HFFc6 (cell line): ENCODE data around the gene ICAM2. TPM values are rescaled to one million over a fixed set of nuclear protein-coding genes. Genes with fewer than 3 reads are reported as not detected.

Source experiments
- DNase-seq: peaks from one replicate; pipeline ENCODE4 v3.0.0-alpha.2; 2018
- H3K27ac Mint-ChIP-seq: 2 replicates; pipeline ENCODE4 v1.8.0; 2020; ENCODE audit warnings: mild to moderate bottlenecking, mixed read lengths
- H3K27me3 Mint-ChIP-seq: 2 replicates; pipeline ENCODE4 v1.8.0; 2021; ENCODE audit warnings: mild to moderate bottlenecking, moderate library complexity, mixed read lengths; ENCODE audit not compliant: insufficient read depth
- H3K36me3 Mint-ChIP-seq: 2 replicates; pipeline ENCODE4 v1.8.0; 2021; ENCODE audit warnings: low read depth, mixed read lengths
- H3K4me1 Mint-ChIP-seq: 2 replicates; pipeline ENCODE4 v1.8.0; 2020; ENCODE audit warnings: low read depth, mixed read lengths
- H3K4me3 Mint-ChIP-seq: 2 replicates; pipeline ENCODE4 v1.8.0; 2020; ENCODE audit warnings: mild to moderate bottlenecking, moderate library complexity, mixed read lengths
- H3K9me3 Mint-ChIP-seq: 2 replicates; pipeline ENCODE4 v1.8.0; 2020; ENCODE audit warnings: mild to moderate bottlenecking, mixed read lengths
- total RNA-seq, 6 experiments: library from RNA; stranded (reverse); fragmentation: NEBNext Ultra II Directional; extraction: Animal tissue kit (Norgen Biotek cat#: 25700); gene quantifications; 2 replicates in 1 of 6; 3 replicates in 5 of 6; pipeline ENCODE4 v1.2.3, GENCODE V29; 2021
- TF ChIP-seq, protein P1 (sequence below): fragments of 200-600 bp; sonication (generic); IDR thresholded peaks from 2 replicates; pipeline ENCODE4 v1.5.0; 2021; ENCODE audit warnings: antibody characterized with exemption, mild to moderate bottlenecking

ICAM2 gene
- total RNA-seq, 6 experiments from 2014 or later: 0.91 to 2.5 (median 1.3) TPM

DNA sequence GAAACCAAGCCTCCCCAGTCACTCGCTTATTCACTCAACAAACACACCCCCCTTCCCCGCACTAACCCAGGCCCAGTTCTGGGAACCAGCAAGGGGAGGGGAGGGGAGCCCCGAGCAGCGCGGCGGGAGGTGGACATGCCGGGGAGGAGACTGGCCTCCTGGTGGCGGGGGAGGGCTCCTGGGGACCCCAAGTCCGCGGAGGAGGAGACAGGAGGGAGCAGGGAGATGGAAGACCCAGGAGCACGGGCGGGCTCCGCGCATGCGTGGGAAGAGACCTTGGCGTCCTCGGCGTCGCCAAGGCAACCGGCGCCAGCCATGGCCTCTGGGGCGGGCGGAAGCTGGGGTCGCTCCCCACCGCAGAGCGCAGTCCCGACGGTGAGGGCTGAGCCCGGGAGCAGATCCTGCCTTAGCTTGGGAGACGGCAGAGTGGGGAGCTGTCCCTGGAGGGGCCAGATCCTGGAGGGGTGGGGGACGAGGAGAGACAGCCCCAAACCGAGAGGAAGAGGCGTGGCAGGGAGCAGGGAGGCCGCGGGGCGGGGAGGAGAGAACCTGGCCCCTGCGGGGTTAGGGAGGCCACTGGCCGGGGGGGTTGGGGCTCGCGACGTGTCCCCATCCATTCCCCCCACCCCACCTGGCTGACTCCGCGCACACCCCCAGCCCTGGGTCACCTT lies 22.2 kb downstream of the ICAM2 start, which contains the start of gene PRR29:
TSS of gene PRR29 (plus strand) at position 302 of the 671 bp plus-strand sequence. CDS start at position 316, 14 bp downstream.
- peak; percentile 13 for DNase-seq
- TF ChIP-seq, protein P1, sequence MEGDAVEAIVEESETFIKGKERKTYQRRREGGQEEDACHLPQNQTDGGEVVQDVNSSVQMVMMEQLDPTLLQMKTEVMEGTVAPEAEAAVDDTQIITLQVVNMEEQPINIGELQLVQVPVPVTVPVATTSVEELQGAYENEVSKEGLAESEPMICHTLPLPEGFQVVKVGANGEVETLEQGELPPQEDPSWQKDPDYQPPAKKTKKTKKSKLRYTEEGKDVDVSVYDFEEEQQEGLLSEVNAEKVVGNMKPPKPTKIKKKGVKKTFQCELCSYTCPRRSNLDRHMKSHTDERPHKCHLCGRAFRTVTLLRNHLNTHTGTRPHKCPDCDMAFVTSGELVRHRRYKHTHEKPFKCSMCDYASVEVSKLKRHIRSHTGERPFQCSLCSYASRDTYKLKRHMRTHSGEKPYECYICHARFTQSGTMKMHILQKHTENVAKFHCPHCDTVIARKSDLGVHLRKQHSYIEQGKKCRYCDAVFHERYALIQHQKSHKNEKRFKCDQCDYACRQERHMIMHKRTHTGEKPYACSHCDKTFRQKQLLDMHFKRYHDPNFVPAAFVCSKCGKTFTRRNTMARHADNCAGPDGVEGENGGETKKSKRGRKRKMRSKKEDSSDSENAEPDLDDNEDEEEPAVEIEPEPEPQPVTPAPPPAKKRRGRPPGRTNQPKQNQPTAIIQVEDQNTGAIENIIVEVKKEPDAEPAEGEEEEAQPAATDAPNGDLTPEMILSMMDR: no peak
- Mint-ChIP-seq H3K27ac (no peak within 1 kb of the TSS), H3K4me3 (peak within 1 kb of the TSS; percentile 75), H3K27me3 (peaks cover 38% of the 10 kb centered on the region), H3K36me3 (no peaks in the 10 kb centered on the region), H3K4me1 (no peaks in the 10 kb centered on the region), H3K9me3 (no peaks in the 10 kb centered on the region)

DNA sequence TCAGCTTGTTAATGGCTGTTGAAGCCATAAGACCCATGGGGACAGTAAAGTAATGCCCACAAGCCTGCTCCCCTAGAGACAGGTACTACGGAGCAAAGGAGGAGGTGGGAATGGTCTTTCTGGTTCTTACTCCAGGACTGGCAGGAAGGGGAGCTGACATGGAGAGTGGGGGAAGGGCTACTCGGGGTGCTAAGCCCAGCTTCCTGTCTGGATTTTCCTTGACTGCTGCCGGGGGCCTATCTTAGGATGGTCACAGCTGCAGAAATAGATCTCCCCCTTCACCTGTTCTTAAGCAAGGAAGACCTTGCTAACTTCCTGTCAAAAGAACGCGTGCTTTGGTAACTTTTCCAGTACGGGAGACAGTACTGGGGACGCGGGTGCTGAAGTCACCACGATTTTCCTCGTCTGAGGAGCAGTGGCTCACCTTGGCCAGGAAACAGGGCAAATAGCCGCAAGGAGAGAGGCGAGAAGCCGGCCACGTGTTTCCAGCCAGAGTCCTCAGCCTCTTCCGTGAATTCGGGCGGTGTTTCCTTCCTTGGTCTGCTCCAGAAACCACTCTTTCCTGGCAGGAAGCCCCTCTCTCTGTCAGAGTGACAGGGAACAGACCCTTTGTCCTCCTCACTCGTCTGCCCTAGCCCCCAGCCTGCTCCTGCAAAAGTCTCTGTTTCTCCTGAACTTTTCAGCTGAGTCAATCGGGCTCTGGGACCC lies 22.9 kb downstream of the ICAM2 start:
- Mint-ChIP-seq H3K4me3 (peak overlapping the region; percentile 75; the same call in 1 of the 2 replicates), H3K4me1 (no peaks in the 10 kb centered on the region), H3K27ac (no peak overlapping the region), H3K36me3 (no peaks in the 10 kb centered on the region), H3K27me3 (peaks cover 41% of the 10 kb centered on the region), H3K9me3 (no peaks in the 10 kb centered on the region)
- DNase-seq: no peak
- TF ChIP-seq, protein P1: no peak

DNA sequence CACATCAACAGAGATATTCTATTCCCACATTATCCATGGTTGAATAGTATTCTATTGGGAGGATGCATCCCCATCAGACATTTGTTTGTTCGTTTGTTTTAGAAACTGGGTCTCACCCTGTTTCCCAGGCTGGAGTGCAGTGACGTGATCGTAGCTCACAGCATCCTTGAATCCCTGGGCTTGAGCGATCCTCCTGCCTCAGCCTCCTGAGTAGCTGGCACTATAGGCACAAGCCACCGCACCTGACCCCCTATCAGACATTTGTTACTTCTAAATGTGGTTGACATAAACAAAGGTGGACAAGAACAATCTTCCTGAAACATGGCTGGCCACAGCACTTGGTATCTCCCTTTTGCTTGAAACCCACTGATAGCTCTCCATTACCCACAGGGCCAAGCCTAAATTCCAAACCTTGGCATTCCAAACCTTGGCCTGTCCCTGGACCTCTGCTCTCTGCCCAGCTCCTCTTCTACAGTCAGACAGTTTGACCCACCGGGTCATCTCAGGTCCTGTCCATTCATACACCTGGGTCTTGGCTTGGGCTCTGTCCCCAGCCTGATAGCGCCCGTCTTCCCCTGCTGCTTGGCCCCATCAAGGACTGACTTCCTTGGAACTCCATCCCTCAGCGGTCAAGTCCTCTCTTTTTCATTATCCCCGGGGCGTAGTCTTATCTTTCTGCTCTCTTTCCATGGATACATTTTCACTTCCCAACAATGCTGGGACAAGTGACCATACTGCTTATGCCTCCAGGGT lies 23.8 kb downstream of the ICAM2 start:
- TF ChIP-seq, protein P1: no peak
- no peaks in the 10 kb centered on the region for H3K4me1 Mint-ChIP-seq
- no peak for DNase-seq
- no peaks in the 10 kb centered on the region for H3K36me3 Mint-ChIP-seq
- H3K27me3 Mint-ChIP-seq: peaks cover 49% of the 10 kb centered on the region
- H3K9me3 Mint-ChIP-seq: no peaks in the 10 kb centered on the region
- no peak overlapping the region for H3K4me3 Mint-ChIP-seq
- no peak overlapping the region for H3K27ac Mint-ChIP-seq

DNA sequence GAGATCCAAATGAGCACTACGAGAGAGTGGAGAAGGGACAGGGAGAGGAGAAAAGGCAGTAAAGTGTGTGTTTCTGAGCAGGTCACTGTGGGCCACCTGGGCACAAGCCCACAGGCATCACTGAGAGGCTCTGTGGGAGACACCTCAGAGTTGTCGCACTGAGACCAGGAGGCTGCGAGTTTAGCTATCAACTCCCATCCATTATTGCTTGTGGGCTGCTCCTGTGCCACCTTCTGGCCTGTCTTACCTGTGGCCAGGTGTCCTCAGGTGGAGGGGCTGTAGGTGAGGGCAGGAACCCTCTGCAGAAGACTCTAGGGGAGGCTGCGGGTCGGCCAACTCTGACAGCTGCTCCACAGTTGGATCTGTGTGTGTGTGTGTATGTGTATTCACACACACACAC lies 24.8 kb downstream of the ICAM2 start:
- Mint-ChIP-seq H3K4me1 (no peaks in the 10 kb centered on the region), H3K36me3 (no peaks in the 10 kb centered on the region), H3K9me3 (no peaks in the 10 kb centered on the region), H3K4me3 (no peak overlapping the region), H3K27ac (no peak overlapping the region), H3K27me3 (peaks cover 54% of the 10 kb centered on the region)
- no peak for DNase-seq
- TF ChIP-seq, protein P1: no peak

DNA sequence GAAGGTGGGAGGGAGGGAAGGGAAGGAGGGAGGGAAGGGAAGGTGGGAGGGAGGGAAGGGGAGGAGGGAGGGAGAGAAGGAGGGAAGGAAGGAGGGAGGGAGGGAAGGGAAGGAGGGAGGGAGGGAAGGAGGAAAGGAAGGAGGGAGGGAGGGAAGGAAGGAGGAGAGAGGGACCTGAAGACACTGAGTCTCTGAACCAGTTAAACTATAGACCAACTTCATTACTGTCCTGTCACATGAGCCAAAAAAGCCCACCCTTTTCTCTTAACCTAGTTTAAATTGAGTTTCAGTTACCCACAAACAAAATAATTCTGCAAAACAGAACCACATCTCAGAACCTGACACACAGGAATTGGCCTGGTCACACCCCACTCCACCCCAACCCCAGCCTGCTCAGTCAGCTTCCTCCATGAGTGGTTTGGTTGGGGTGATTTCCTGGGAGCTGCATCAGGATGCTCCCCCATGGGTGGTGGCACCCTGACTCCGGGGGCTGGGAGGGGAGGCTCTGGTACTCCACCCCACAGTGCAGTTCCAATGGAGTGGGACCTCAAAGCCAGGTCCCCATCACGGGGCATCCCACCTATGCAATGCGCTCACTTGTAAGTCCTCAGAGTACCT lies 27.0 kb downstream of the ICAM2 start:
- Mint-ChIP-seq H3K27ac (no peak overlapping the region), H3K27me3 (peaks cover 50% of the 10 kb centered on the region), H3K4me1 (no peaks in the 10 kb centered on the region), H3K4me3 (no peak overlapping the region), H3K36me3 (no peaks in the 10 kb centered on the region), H3K9me3 (no peaks in the 10 kb centered on the region)
- TF ChIP-seq, protein P1: no peak
- no peak for DNase-seq
